GM23338 (cell line): Measurements from ENCODE around the gene RNU5B-1. TPM values are rescaled to one million over a fixed set of nuclear protein-coding genes. Genes with fewer than 3 reads are reported as not detected.

ENCODE experiments used
- ATAC-seq: fragments of 200-7000 bp; cut with Tn5 transposase; 3 replicates; pipeline ENCODE4 v1.9.1; 2020
- DNase-seq: peaks from one replicate; pipeline ENCODE4 v3.0.0-alpha.2; 2015; ENCODE audit warnings: low spot score
- H2AFZ ChIP-seq: fragments of 200-600 bp; sonication (generic); 2 replicates; pipeline ENCODE4 v1.8.0; 2016; ENCODE audit warnings: antibody characterized with exemption, mild to moderate bottlenecking, moderate library complexity
- H3F3A ChIP-seq: fragments of 200-600 bp; sonication (generic); replicated peaks from 2 replicates; pipeline ENCODE4 v1.8.0; 2017; ENCODE audit warnings: antibody characterized with exemption, mixed run types, low read depth
- H3K27ac ChIP-seq: fragments of 200-600 bp; sonication (generic); 2 replicates; pipeline ENCODE4 v1.6.1; 2016; ENCODE audit warnings: low read depth
- H3K27me3 ChIP-seq: fragments of 200-600 bp; sonication (generic); 2 replicates; pipeline ENCODE4 v1.8.0; 2016; ENCODE audit warnings: mild to moderate bottlenecking, mixed run types, moderate library complexity; ENCODE audit not compliant: insufficient read depth
- H3K36me3 ChIP-seq: fragments of 200-600 bp; sonication (generic); 2 replicates; pipeline ENCODE4 v1.8.0; 2016; ENCODE audit warnings: mild to moderate bottlenecking; ENCODE audit not compliant: insufficient read depth
- H3K4me1 ChIP-seq: fragments of 200-600 bp; sonication (generic); 2 replicates; pipeline ENCODE4 v1.8.0; 2016; ENCODE audit warnings: mild to moderate bottlenecking, moderate library complexity; ENCODE audit not compliant: insufficient read depth
- H3K4me2 ChIP-seq: fragments of 200-600 bp; sonication (generic); 2 replicates; pipeline ENCODE4 v1.7.1; 2017; ENCODE audit warnings: mixed run types
- H3K4me3 ChIP-seq: fragments of 200-600 bp; sonication (generic); 2 replicates; pipeline ENCODE4 v1.6.1; 2016; ENCODE audit warnings: mixed run types
- H3K79me2 ChIP-seq: fragments of 200-600 bp; sonication (generic); replicated peaks from 2 replicates; pipeline ENCODE4 v1.8.0; 2017; ENCODE audit warnings: mild to moderate bottlenecking; ENCODE audit not compliant: insufficient read depth
- H3K9me2 ChIP-seq: fragments of 200-600 bp; sonication (generic); 2 replicates; pipeline ENCODE4 v1.8.0; 2017; ENCODE audit not compliant: insufficient read depth
- H4K20me1 ChIP-seq: fragments of 200-600 bp; sonication (generic); replicated peaks from 2 replicates; pipeline ENCODE4 v1.8.0; 2017; ENCODE audit warnings: mild to moderate bottlenecking; ENCODE audit not compliant: insufficient read depth
- H3K27ac Mint-ChIP-seq: 2 replicates; pipeline ENCODE4 v1.8.0; 2020; ENCODE audit warnings: inconsistent platforms, mild to moderate bottlenecking, moderate library complexity, mixed read lengths
- H3K27me3 Mint-ChIP-seq: 3 replicates; pipeline ENCODE4 v1.8.0; 2022; ENCODE audit warnings: low read depth, mild to moderate bottlenecking, moderate library complexity, mixed read lengths, inconsistent platforms; ENCODE audit not compliant: insufficient read depth, poor library complexity
- H3K36me3 Mint-ChIP-seq: 3 replicates; pipeline ENCODE4 v1.8.0; 2021; ENCODE audit warnings: low read depth, mild to moderate bottlenecking, inconsistent platforms, moderate library complexity, mixed read lengths
- H3K4me1 Mint-ChIP-seq: 3 replicates; pipeline ENCODE4 v1.8.0; 2020; ENCODE audit warnings: mild to moderate bottlenecking, inconsistent platforms, mixed read lengths
- H3K4me3 Mint-ChIP-seq: 3 replicates; pipeline ENCODE4 v1.8.0; 2021; ENCODE audit warnings: moderate library complexity, mild to moderate bottlenecking, inconsistent platforms, mixed read lengths
- H3K9me3 Mint-ChIP-seq: 3 replicates; pipeline ENCODE4 v1.8.0; 2020; ENCODE audit warnings: moderate library complexity, mild to moderate bottlenecking, inconsistent platforms, mixed read lengths
- CREB1 ChIP-seq: fragments of 250-450 bp; sonication (Bioruptor Pico); IDR thresholded peaks from 2 replicates; pipeline ENCODE4 v1.5.0; 2020; ENCODE audit warnings: low read depth, mild to moderate bottlenecking, moderate library complexity
- CTCF ChIP-seq, 2 experiments: fragments of 200-600 bp in 1 of 2; sonication (generic) in 1 of 2; conservative IDR thresholded peaks; 2 replicates each; pipeline versions ENCODE4 v1.5.1 to v1.6.1; 2016 to 2017; ENCODE audit warnings: antibody characterized with exemption in 2 of 2, low read depth in 2 of 2, mild to moderate bottlenecking in 2 of 2, moderate library complexity in 1 of 2
- ETS1 ChIP-seq: IDR thresholded peaks from 2 replicates; pipeline ENCODE4 v1.6.1; 2016; ENCODE audit warnings: antibody characterized with exemption
- EZH2 ChIP-seq: fragments of 200-600 bp; sonication (generic); IDR thresholded peaks from one replicate; pipeline ENCODE4 v1.8.0; 2017; ENCODE audit warnings: antibody characterized with exemption, mild to moderate bottlenecking, low read depth; ENCODE audit not compliant: unreplicated experiment
- EZH2phosphoT487 ChIP-seq: fragments of 200-600 bp; sonication (generic); IDR thresholded peaks from one replicate; pipeline ENCODE4 v1.8.1; 2018; ENCODE audit warnings: antibody characterized with exemption; ENCODE audit not compliant: unreplicated experiment
- JUNB ChIP-seq: IDR thresholded peaks from one replicate; pipeline ENCODE4 v1.6.1; 2016; ENCODE audit warnings: antibody characterized with exemption; ENCODE audit not compliant: unreplicated experiment
- NANOG ChIP-seq: IDR thresholded peaks from 2 replicates; pipeline ENCODE4 v1.6.1; 2016; ENCODE audit warnings: antibody characterized with exemption, borderline replicate concordance
- POLR2AphosphoS5 ChIP-seq: IDR thresholded peaks from 2 replicates; pipeline ENCODE4 v1.6.1; 2016; ENCODE audit warnings: antibody characterized with exemption, low read depth
- REST ChIP-seq: IDR thresholded peaks from one replicate; pipeline ENCODE4 v1.6.1; 2018; ENCODE audit warnings: antibody characterized with exemption; ENCODE audit not compliant: unreplicated experiment
- STAT1 ChIP-seq: IDR thresholded peaks from one replicate; pipeline ENCODE4 v1.6.1; 2016; ENCODE audit warnings: antibody characterized with exemption; ENCODE audit not compliant: unreplicated experiment
- ZNF114 ChIP-seq: fragments of 250-450 bp; sonication (Bioruptor Pico); IDR thresholded peaks from 2 replicates; pipeline ENCODE4 v1.5.0; 2020; ENCODE audit warnings: mild to moderate bottlenecking, moderate library complexity
- ZNF331 ChIP-seq: fragments of 250-450 bp; sonication (Bioruptor Pico); IDR thresholded peaks from 2 replicates; pipeline ENCODE4 v1.5.0; 2020; ENCODE audit warnings: low read depth, mild to moderate bottlenecking, moderate library complexity
- polyA plus RNA-seq: library from polyadenylated mRNA; unstranded; fragments of >200 nt; fragmentation: Nextera tagmentation; extraction: Ambion mirVana; gene quantifications from 2 replicates; pipeline ENCODE4 v1.2.1, GENCODE V29; 2016
- total RNA-seq: library from RNA; depleted of rRNA; stranded (reverse); fragments of >200 nt; shearing (Covaris generic); gene quantifications from 2 replicates; pipeline ENCODE4 v1.2.3, GENCODE V29; 2014
- TF ChIP-seq, protein P1 (sequence below): fragments of 250-450 bp; sonication (Bioruptor Pico); IDR thresholded peaks from 2 replicates; pipeline ENCODE4 v1.5.0; 2020; ENCODE audit warnings: mild to moderate bottlenecking, moderate library complexity

Gene RNU5B-1
- total and polyA plus RNA-seq, 2 experiments from 2014 or later, result not detected

DNA sequence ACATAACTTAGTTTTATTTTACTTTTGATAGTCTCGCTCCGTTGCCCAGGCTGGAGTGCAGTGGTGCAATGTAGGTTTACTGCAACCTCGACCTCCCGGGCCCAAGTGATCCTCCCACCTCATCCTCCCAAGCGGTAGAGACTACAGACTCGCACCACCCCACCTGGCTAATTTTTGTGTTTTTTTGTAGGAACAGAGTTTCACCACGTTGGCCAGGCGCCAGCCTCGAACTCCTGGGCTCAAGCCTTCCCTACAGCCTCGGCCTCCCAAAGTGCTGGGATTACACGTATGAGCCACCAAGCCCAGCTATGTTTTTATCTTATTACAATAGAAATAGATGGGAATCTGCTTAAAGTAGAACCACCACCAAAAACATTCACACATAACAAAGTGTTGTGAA is 5.7 kb upstream of the RNU5B-1 start:
- Histone ChIP-seq H3K9me2 (no peaks in the 10 kb centered on the region), H3K4me1 (no peaks in the 10 kb centered on the region), H3K36me3 (no peaks in the 10 kb centered on the region), H3K4me3 (no peak overlapping the region), H3K4me2 (no peak overlapping the region), H3F3A (no peaks in the 10 kb centered on the region), H3K79me2 (no peaks in the 10 kb centered on the region), H3K27ac (no peak overlapping the region), H2AFZ (no peak overlapping the region), H4K20me1 (no peaks in the 10 kb centered on the region), H3K27me3 (no peaks in the 10 kb centered on the region)
- DNase-seq (no peak), ATAC-seq (no peak)
- no peak overlapping the region for H3K4me3 Mint-ChIP-seq
- H3K27ac Mint-ChIP-seq, result no peak overlapping the region
- peaks cover 8% of the 10 kb centered on the region for H3K4me1 Mint-ChIP-seq
- peaks cover 10% of the 10 kb centered on the region for H3K27me3 Mint-ChIP-seq
- TF ChIP-seq, protein P1, sequence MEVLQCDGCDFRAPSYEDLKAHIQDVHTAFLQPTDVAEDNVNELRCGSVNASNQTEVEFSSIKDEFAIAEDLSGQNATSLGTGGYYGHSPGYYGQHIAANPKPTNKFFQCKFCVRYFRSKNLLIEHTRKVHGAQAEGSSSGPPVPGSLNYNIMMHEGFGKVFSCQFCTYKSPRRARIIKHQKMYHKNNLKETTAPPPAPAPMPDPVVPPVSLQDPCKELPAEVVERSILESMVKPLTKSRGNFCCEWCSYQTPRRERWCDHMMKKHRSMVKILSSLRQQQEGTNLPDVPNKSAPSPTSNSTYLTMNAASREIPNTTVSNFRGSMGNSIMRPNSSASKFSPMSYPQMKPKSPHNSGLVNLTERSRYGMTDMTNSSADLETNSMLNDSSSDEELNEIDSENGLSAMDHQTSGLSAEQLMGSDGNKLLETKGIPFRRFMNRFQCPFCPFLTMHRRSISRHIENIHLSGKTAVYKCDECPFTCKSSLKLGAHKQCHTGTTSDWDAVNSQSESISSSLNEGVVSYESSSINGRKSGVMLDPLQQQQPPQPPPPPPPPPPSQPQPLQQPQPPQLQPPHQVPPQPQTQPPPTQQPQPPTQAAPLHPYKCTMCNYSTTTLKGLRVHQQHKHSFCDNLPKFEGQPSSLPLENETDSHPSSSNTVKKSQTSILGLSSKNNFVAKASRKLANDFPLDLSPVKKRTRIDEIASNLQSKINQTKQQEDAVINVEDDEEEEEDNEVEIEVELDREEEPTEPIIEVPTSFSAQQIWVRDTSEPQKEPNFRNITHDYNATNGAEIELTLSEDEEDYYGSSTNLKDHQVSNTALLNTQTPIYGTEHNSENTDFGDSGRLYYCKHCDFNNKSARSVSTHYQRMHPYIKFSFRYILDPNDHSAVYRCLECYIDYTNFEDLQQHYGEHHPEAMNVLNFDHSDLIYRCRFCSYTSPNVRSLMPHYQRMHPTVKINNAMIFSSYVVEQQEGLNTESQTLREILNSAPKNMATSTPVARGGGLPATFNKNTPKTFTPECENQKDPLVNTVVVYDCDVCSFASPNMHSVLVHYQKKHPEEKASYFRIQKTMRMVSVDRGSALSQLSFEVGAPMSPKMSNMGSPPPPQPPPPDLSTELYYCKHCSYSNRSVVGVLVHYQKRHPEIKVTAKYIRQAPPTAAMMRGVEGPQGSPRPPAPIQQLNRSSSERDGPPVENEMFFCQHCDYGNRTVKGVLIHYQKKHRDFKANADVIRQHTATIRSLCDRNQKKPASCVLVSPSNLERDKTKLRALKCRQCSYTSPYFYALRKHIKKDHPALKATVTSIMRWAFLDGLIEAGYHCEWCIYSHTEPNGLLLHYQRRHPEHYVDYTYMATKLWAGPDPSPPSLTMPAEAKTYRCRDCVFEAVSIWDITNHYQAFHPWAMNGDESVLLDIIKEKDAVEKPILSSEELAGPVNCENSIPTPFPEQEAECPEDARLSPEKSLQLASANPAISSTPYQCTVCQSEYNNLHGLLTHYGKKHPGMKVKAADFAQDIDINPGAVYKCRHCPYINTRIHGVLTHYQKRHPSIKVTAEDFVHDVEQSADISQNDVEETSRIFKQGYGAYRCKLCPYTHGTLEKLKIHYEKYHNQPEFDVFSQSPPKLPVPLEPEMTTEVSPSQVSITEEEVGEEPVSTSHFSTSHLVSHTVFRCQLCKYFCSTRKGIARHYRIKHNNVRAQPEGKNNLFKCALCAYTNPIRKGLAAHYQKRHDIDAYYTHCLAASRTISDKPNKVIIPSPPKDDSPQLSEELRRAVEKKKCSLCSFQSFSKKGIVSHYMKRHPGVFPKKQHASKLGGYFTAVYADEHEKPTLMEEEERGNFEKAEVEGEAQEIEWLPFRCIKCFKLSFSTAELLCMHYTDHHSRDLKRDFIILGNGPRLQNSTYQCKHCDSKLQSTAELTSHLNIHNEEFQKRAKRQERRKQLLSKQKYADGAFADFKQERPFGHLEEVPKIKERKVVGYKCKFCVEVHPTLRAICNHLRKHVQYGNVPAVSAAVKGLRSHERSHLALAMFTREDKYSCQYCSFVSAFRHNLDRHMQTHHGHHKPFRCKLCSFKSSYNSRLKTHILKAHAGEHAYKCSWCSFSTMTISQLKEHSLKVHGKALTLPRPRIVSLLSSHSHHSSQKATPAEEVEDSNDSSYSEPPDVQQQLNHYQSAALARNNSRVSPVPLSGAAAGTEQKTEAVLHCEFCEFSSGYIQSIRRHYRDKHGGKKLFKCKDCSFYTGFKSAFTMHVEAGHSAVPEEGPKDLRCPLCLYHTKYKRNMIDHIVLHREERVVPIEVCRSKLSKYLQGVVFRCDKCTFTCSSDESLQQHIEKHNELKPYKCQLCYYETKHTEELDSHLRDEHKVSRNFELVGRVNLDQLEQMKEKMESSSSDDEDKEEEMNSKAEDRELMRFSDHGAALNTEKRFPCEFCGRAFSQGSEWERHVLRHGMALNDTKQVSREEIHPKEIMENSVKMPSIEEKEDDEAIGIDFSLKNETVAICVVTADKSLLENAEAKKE (CRISPR knock-in tag), result no peak
- TF ChIP-seq ZNF331 (CRISPR knock-in tag) (no peak), POLR2AphosphoS5 (no peak), CREB1 (no peak), REST (no peak), STAT1 (no peak), ETS1 (no peak), NANOG (no peak), EZH2 (no peak), CTCF (conservative IDR thresholded peaks at IDR 0.05; ENCODE audit: low read depth in 2 of 2) (no peak), ZNF114 (CRISPR knock-in tag) (no peak), EZH2phosphoT487 (no peak), JUNB (no peak)
- peaks cover 11% of the 10 kb centered on the region; the same call in 2 of the 3 replicates for H3K9me3 Mint-ChIP-seq
- H3K36me3 Mint-ChIP-seq, result no peaks in the 10 kb centered on the region
